ENCODE measurements around the gene LHCGR.
"Not testable (repeated sequence)": the region's sequence is repeated elsewhere in the genome, so short reads cannot be mapped to it uniquely, and the experiment has no call there.

LHCGR gene

DNA sequence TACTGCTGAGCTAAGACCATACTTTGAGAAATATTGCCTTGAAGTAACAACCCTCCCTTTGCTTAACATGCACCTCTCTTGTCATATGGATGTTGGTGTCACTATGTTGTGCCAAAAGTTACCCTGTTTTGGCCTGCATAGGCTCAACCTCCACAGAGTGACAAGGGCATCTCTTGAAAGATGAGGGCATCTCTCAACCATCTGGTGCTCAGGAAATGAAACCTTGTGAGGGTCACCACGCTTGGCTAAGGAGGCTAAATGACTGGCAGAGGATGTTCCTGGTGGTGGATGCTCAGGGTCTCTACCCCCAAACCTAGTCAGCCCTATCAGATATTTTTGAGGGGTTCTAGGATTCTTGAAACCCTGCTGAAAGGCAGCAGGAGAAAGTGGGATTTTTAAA, 2.3 kb downstream of the LHCGR start:
- ChIA-PET CTCF (no interaction called here), POLR2A (no interaction called here)
- no peak for TF ChIP-seq CTCF (IDR thresholded peaks at IDR 0.05; ENCODE audit: insufficient read depth, low read length, missing control alignments)

GRCh38 chr2:48750128-48750739, 5.3 kb downstream of the LHCGR start:
- ChIA-PET POLR2A (no interaction called here), CTCF (interaction anchor here (0.6 kb wide), 1 partner anchor 1741 kb away, joined by 3 read pairs; no protein-coding TSS in a partner anchor)
- H3K4me3 ChIP-seq (ENCODE audit: low read depth, low read length), result no peak overlapping the region
- TF ChIP-seq CTCF (IDR thresholded peaks at IDR 0.05; ENCODE audit: insufficient read depth, low read length, missing control alignments), result no peak
- DNase-seq (ENCODE audit: low read depth, low spot score), result no peak

More for the DNA sequence above, 2.3 kb downstream of the LHCGR start:
- no peak overlapping the region for H3K4me3 ChIP-seq (ENCODE audit: low read depth, low read length)
- DNase-seq (ENCODE audit: low read depth, low spot score), result no peak

DNA sequence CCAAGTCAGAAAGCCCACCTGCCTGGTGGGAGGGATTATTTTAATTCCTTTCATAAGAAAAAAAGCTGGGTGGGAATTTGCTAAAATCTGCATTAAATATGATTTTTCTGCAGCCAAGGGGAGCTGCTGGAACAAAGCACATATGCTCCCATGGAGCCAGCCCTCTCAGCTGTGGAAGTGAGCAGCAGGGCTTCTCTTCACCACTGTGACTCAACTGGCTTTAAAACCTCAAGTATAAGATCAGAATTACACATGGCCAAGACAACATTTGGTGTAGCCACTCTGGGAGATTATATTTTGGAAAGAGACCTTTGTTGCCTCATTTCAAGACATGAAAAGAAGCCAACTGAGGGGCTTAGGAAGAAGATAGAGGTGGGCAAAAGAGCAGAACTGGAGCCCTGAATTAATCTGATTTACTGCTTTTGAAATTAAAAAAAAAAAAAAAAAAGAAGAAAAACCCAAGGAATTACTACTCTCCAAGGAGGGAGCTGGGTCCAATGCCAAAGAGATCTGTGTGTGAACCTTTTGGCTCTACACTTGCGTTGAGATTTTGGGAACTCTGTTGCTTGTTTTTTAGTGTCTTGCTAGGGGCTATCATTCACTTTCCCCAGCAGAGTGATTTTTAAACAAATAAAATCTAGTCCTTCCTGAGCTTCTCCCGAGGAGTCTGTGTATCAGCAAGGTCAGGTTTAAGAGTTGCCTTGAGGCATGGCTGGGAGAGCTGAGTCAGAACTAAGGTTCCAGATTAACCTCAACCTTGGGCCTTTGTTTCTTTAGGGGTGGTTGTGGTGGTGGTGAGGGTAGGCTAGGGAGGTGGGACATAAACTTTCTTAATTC, 6.0 kb downstream of the LHCGR start:
- TF ChIP-seq CTCF (IDR thresholded peaks at IDR 0.05; ENCODE audit: insufficient read depth, low read length, missing control alignments), result no peak
- ChIA-PET CTCF (interaction anchor here (0.6 kb wide), 1 partner anchor 1742 kb away, joined by 3 read pairs; no protein-coding TSS in a partner anchor), POLR2A (interaction anchor here (0.5 kb wide), 1 partner anchor 34 kb away, joined by 3 read pairs; no protein-coding TSS in a partner anchor)
- no peak overlapping the region for H3K4me3 ChIP-seq (ENCODE audit: low read depth, low read length)
- no peak for DNase-seq (ENCODE audit: low read depth, low spot score)

DNA sequence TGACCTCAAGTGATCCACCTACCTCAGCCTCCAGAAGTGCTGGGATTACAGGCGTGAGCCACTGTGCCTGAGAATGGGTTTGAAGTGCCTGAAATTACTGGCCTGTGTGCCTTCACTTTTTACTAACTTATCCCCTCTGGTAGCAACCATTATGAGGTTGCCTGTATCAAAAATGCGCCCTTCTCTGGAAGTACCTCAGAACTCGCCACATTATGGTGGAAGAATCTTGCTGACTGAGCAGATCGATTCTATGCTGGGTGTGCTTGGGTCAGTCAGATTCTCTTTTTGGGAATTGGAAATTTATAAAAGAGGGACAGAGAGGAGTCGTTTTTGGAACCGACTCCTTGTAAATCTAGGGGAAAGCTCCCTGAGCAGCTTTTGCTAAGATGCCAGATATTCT, 8.2 kb downstream of the LHCGR start:
- ChIA-PET CTCF (no interaction called here), POLR2A (no interaction called here)

GRCh38 chr2:48739236-48739635, 16.3 kb downstream of the LHCGR start:
- CTCF ChIA-PET; DNase-seq (ENCODE audit: low read depth, low spot score); H3K4me3 ChIP-seq (ENCODE audit: low read depth, low read length); POLR2A ChIA-PET: not testable (repeated sequence)

More for the DNA sequence above, 8.2 kb downstream of the LHCGR start:
- no peak overlapping the region for H3K4me3 ChIP-seq (ENCODE audit: low read depth, low read length)
- DNase-seq (ENCODE audit: low read depth, low spot score), result no peak
- TF ChIP-seq CTCF (IDR thresholded peaks at IDR 0.05; ENCODE audit: insufficient read depth, low read length, missing control alignments), result no peak

- CTCF ChIA-PET, result no interaction called here
- H3K4me3 ChIP-seq (ENCODE audit: low read depth, low read length), result no peak overlapping the region
- no peak for TF ChIP-seq CTCF (IDR thresholded peaks at IDR 0.05; ENCODE audit: insufficient read depth, low read length, missing control alignments)
- no peak for DNase-seq (ENCODE audit: low read depth, low spot score)
- POLR2A ChIA-PET, result no interaction called here
Measured at GRCh38 chr2:48738806-48739205, 16.7 kb downstream of the LHCGR start.

Measured in AG04449 (cell line).